MM.1S (cell line): Measurements from ENCODE around the gene CDKN3.
"Not testable (repeated sequence)": the region's sequence is repeated elsewhere in the genome, so short reads cannot be mapped to it uniquely, and the experiment has no call there.

Source experiments
- EZH2 ChIP-seq: fragments of 300-600 bp; sonication (generic); optimal IDR thresholded peaks from 2 replicates; pipeline ENCODE3; 2017; ENCODE audit warnings: low read depth, mild to moderate bottlenecking, antibody characterized with exemption, low read length, mixed read lengths
- EZH2phosphoT487 ChIP-seq: fragments of 300-600 bp; sonication (generic); IDR thresholded peaks from 2 replicates; pipeline ENCODE4 v1.6.1; 2018; ENCODE audit warnings: antibody characterized with exemption, low read length
- TF ChIP-seq, protein P1 (sequence below): fragments of 300-600 bp; sonication (generic); IDR thresholded peaks from 2 replicates; pipeline ENCODE4 v1.5.1; 2016; ENCODE audit warnings: antibody characterized with exemption, low read length, mixed read lengths

DNA sequence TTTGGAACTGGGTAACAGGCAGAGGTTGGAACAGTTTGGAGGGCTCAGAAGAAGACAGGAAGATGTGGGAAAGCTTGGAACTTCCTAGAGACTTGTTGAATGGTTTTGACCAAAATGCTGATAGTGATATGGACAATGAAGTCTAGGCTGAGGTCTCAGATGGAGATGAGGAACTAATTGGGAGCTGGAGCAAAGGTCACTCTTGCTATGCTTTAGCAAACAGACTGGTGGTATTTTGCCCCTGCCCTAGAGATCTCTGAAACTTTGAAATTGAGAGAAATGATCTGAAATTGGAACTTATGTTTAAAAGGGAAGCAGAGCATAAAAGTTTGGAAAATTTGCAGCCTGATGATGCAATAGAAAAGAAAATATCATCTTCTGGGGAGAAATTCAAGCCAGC is 61.7 kb downstream of the CDKN3 start:
- TF ChIP-seq, protein P1, sequence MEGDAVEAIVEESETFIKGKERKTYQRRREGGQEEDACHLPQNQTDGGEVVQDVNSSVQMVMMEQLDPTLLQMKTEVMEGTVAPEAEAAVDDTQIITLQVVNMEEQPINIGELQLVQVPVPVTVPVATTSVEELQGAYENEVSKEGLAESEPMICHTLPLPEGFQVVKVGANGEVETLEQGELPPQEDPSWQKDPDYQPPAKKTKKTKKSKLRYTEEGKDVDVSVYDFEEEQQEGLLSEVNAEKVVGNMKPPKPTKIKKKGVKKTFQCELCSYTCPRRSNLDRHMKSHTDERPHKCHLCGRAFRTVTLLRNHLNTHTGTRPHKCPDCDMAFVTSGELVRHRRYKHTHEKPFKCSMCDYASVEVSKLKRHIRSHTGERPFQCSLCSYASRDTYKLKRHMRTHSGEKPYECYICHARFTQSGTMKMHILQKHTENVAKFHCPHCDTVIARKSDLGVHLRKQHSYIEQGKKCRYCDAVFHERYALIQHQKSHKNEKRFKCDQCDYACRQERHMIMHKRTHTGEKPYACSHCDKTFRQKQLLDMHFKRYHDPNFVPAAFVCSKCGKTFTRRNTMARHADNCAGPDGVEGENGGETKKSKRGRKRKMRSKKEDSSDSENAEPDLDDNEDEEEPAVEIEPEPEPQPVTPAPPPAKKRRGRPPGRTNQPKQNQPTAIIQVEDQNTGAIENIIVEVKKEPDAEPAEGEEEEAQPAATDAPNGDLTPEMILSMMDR = not testable (repeated sequence)
- TF ChIP-seq EZH2, EZH2phosphoT487: not testable (repeated sequence)
